ENCODE data around the gene PPP1R9B.

The PPP1R9B gene

GRCh38 chr17:50096092-50096491 is 54.4 kb downstream of the PPP1R9B start:
- no peaks in the 10 kb centered on the region for H3K27me3 ChIP-seq (ENCODE audit: control insufficient read depth in 5 of 5, insufficient read depth in 4 of 5, low read length in 5 of 5)
- no peaks in the 10 kb centered on the region for H3K9me3 ChIP-seq (ENCODE audit: control insufficient read depth in 5 of 5, low read length in 5 of 5)
- H3K4me3 ChIP-seq (ENCODE audit: low read depth in 1 of 5, low read length in 5 of 5), result peak overlapping the region; percentile 83 to 96 (median 87)
- peaks cover 15 to 61% (median 60%) of the 10 kb centered on the region in 5 donors for H3K4me1 ChIP-seq (ENCODE audit: control insufficient read depth in 5 of 5, insufficient read depth in 5 of 5, low read length in 5 of 5)
- H3K36me3 ChIP-seq (ENCODE audit: control insufficient read depth in 5 of 5, insufficient read depth in 5 of 5, low read length in 5 of 5), result peaks cover 0 to 39% (median 35%) of the 10 kb centered on the region in 5 donors
- H3K27ac ChIP-seq (ENCODE audit: low read depth, low read length), result peak overlapping the region; percentile 89
- H3K9ac ChIP-seq (ENCODE audit: low read length in 5 of 5), result peak overlapping the region; percentile 87 to 90 (median 88)

- H3K4me3 ChIP-seq (ENCODE audit: low read depth in 1 of 5, low read length in 5 of 5), result peak overlapping the region; percentile 83 to 96 (median 87)
- peak overlapping the region; percentile 89 for H3K27ac ChIP-seq (ENCODE audit: low read depth, low read length)
- H3K9ac ChIP-seq (ENCODE audit: low read length in 5 of 5), result peak overlapping the region; percentile 87 to 90 (median 88)
- no peaks in the 10 kb centered on the region for H3K27me3 ChIP-seq (ENCODE audit: control insufficient read depth in 5 of 5, insufficient read depth in 4 of 5, low read length in 5 of 5)
- no peaks in the 10 kb centered on the region for H3K9me3 ChIP-seq (ENCODE audit: control insufficient read depth in 5 of 5, low read length in 5 of 5)
- H3K4me1 ChIP-seq (ENCODE audit: control insufficient read depth in 5 of 5, insufficient read depth in 5 of 5, low read length in 5 of 5), result peaks cover 13 to 57% (median 55%) of the 10 kb centered on the region in 5 donors
- peaks cover 0 to 35% (median 31%) of the 10 kb centered on the region in 5 donors for H3K36me3 ChIP-seq (ENCODE audit: control insufficient read depth in 5 of 5, insufficient read depth in 5 of 5, low read length in 5 of 5)
Measured at GRCh38 chr17:50095626-50096037, 54.8 kb downstream of the PPP1R9B start.

- Histone ChIP-seq H3K27ac (ENCODE audit: low read depth, low read length) (peak within 1 kb of the TSS; percentile 89), H3K27me3 (ENCODE audit: control insufficient read depth in 5 of 5, insufficient read depth in 4 of 5, low read length in 5 of 5) (peaks cover 0 to 3% (median 0%) of the 10 kb centered on the region in 5 donors), H3K4me3 (ENCODE audit: low read depth in 1 of 5, low read length in 5 of 5) (peak within 1 kb of the TSS; percentile 83 to 96 (median 87)), H3K4me1 (ENCODE audit: control insufficient read depth in 5 of 5, insufficient read depth in 5 of 5, low read length in 5 of 5) (peaks cover 11 to 50% (median 48%) of the 10 kb centered on the region in 5 donors), H3K9me3 (ENCODE audit: control insufficient read depth in 5 of 5, low read length in 5 of 5) (no peaks in the 10 kb centered on the region), H3K9ac (ENCODE audit: low read length in 5 of 5) (peak within 1 kb of the TSS; percentile 87 to 90 (median 88)), H3K36me3 (ENCODE audit: control insufficient read depth in 5 of 5, insufficient read depth in 5 of 5, low read length in 5 of 5) (peaks cover 0 to 30% (median 27%) of the 10 kb centered on the region in 5 donors)
Measured at GRCh38 chr17:50094753-50095619, 55.5 kb downstream of the PPP1R9B start, which contains the start of gene PDK2. PDK2 (plus strand) TSS chr17:50095351; CDS start chr17:50095436, 85 bp downstream.

GRCh38 chr17:50094243-50094752 is 56.2 kb downstream of the PPP1R9B start:
- Histone ChIP-seq H3K9me3 (ENCODE audit: control insufficient read depth in 5 of 5, low read length in 5 of 5) (no peaks in the 10 kb centered on the region), H3K4me3 (ENCODE audit: low read depth in 1 of 5, low read length in 5 of 5) (peak overlapping the region; percentile 83 to 91 (median 87)), H3K36me3 (ENCODE audit: control insufficient read depth in 5 of 5, insufficient read depth in 5 of 5, low read length in 5 of 5) (peaks cover 0 to 31% (median 23%) of the 10 kb centered on the region in 5 donors), H3K27me3 (ENCODE audit: control insufficient read depth in 5 of 5, insufficient read depth in 4 of 5, low read length in 5 of 5) (peaks cover 0 to 5% (median 0%) of the 10 kb centered on the region in 5 donors), H3K4me1 (ENCODE audit: control insufficient read depth in 5 of 5, insufficient read depth in 5 of 5, low read length in 5 of 5) (peaks cover 9 to 45% (median 45%) of the 10 kb centered on the region in 5 donors), H3K27ac (ENCODE audit: low read depth, low read length) (peak overlapping the region; percentile 89), H3K9ac (ENCODE audit: low read length in 5 of 5) (peak overlapping the region in 4 of 5 donors; percentile 63 to 73 (median 66))

- peaks cover 0 to 8% (median 0%) of the 10 kb centered on the region in 5 donors for H3K27me3 ChIP-seq (ENCODE audit: control insufficient read depth in 5 of 5, insufficient read depth in 4 of 5, low read length in 5 of 5)
- peak overlapping the region in 1 of 5 donors; percentile 64 for H3K9ac ChIP-seq (ENCODE audit: low read length in 5 of 5)
- no peaks in the 10 kb centered on the region for H3K9me3 ChIP-seq (ENCODE audit: control insufficient read depth in 5 of 5, low read length in 5 of 5)
- H3K4me3 ChIP-seq (ENCODE audit: low read depth in 1 of 5, low read length in 5 of 5), result no peak overlapping the region
- H3K4me1 ChIP-seq (ENCODE audit: control insufficient read depth in 5 of 5, insufficient read depth in 5 of 5, low read length in 5 of 5), result peaks cover 9 to 40% (median 40%) of the 10 kb centered on the region in 5 donors
- H3K27ac ChIP-seq (ENCODE audit: low read depth, low read length), result no peak overlapping the region
- peaks cover 0 to 31% (median 20%) of the 10 kb centered on the region in 5 donors for H3K36me3 ChIP-seq (ENCODE audit: control insufficient read depth in 5 of 5, insufficient read depth in 5 of 5, low read length in 5 of 5)
Measured at GRCh38 chr17:50093807-50094206, 56.7 kb downstream of the PPP1R9B start.

GRCh38 chr17:50093246-50093645 is 57.2 kb downstream of the PPP1R9B start:
- no peaks in the 10 kb centered on the region for H3K9me3 ChIP-seq (ENCODE audit: control insufficient read depth in 5 of 5, low read length in 5 of 5)
- H3K9ac ChIP-seq (ENCODE audit: low read length in 5 of 5), result peak overlapping the region in 1 of 5 donors; percentile 2
- H3K4me3 ChIP-seq (ENCODE audit: low read depth in 1 of 5, low read length in 5 of 5), result no peak overlapping the region
- peaks cover 0 to 8% (median 0%) of the 10 kb centered on the region in 5 donors for H3K27me3 ChIP-seq (ENCODE audit: control insufficient read depth in 5 of 5, insufficient read depth in 4 of 5, low read length in 5 of 5)
- H3K36me3 ChIP-seq (ENCODE audit: control insufficient read depth in 5 of 5, insufficient read depth in 5 of 5, low read length in 5 of 5), result peaks cover 0 to 27% (median 14%) of the 10 kb centered on the region in 5 donors
- peaks cover 5 to 35% (median 34%) of the 10 kb centered on the region in 5 donors for H3K4me1 ChIP-seq (ENCODE audit: control insufficient read depth in 5 of 5, insufficient read depth in 5 of 5, low read length in 5 of 5)
- H3K27ac ChIP-seq (ENCODE audit: low read depth, low read length), result no peak overlapping the region

- H3K36me3 ChIP-seq (ENCODE audit: control insufficient read depth in 5 of 5, insufficient read depth in 5 of 5, low read length in 5 of 5), result peaks cover 0 to 14% (median 2%) of the 10 kb centered on the region in 5 donors
- H3K4me1 ChIP-seq (ENCODE audit: control insufficient read depth in 5 of 5, insufficient read depth in 5 of 5, low read length in 5 of 5), result peaks cover 2 to 24% (median 21%) of the 10 kb centered on the region in 5 donors
- H3K27me3 ChIP-seq (ENCODE audit: control insufficient read depth in 5 of 5, insufficient read depth in 4 of 5, low read length in 5 of 5), result peaks cover 0 to 10% (median 0%) of the 10 kb centered on the region in 5 donors
- no peak overlapping the region for H3K27ac ChIP-seq (ENCODE audit: low read depth, low read length)
- no peak overlapping the region for H3K9ac ChIP-seq (ENCODE audit: low read length in 5 of 5)
- H3K9me3 ChIP-seq (ENCODE audit: control insufficient read depth in 5 of 5, low read length in 5 of 5), result no peaks in the 10 kb centered on the region
- no peak overlapping the region for H3K4me3 ChIP-seq (ENCODE audit: low read depth in 1 of 5, low read length in 5 of 5)
Measured at GRCh38 chr17:50091918-50092285, 58.6 kb downstream of the PPP1R9B start.

- Histone ChIP-seq H3K4me1 (ENCODE audit: control insufficient read depth in 5 of 5, insufficient read depth in 5 of 5, low read length in 5 of 5) (peaks cover 0 to 17% (median 14%) of the 10 kb centered on the region in 5 donors), H3K4me3 (ENCODE audit: low read depth in 1 of 5, low read length in 5 of 5) (no peak overlapping the region), H3K9me3 (ENCODE audit: control insufficient read depth in 5 of 5, low read length in 5 of 5) (no peaks in the 10 kb centered on the region), H3K27ac (ENCODE audit: low read depth, low read length) (no peak overlapping the region), H3K27me3 (ENCODE audit: control insufficient read depth in 5 of 5, insufficient read depth in 4 of 5, low read length in 5 of 5) (peaks cover 0 to 10% (median 0%) of the 10 kb centered on the region in 5 donors), H3K36me3 (ENCODE audit: control insufficient read depth in 5 of 5, insufficient read depth in 5 of 5, low read length in 5 of 5) (peaks cover 0 to 13% (median 2%) of the 10 kb centered on the region in 5 donors), H3K9ac (ENCODE audit: low read length in 5 of 5) (no peak overlapping the region)
Measured at GRCh38 chr17:50090971-50091917, 59.2 kb downstream of the PPP1R9B start.

- Histone ChIP-seq H3K9ac (ENCODE audit: low read length in 5 of 5) (no peak overlapping the region), H3K4me1 (ENCODE audit: control insufficient read depth in 5 of 5, insufficient read depth in 5 of 5, low read length in 5 of 5) (peaks cover 0 to 10% (median 7%) of the 10 kb centered on the region in 5 donors), H3K9me3 (ENCODE audit: control insufficient read depth in 5 of 5, low read length in 5 of 5) (no peaks in the 10 kb centered on the region), H3K36me3 (ENCODE audit: control insufficient read depth in 5 of 5, insufficient read depth in 5 of 5, low read length in 5 of 5) (peaks cover 0 to 13% (median 2%) of the 10 kb centered on the region in 5 donors), H3K4me3 (ENCODE audit: low read depth in 1 of 5, low read length in 5 of 5) (no peak overlapping the region), H3K27me3 (ENCODE audit: control insufficient read depth in 5 of 5, insufficient read depth in 4 of 5, low read length in 5 of 5) (peaks cover 0 to 10% (median 0%) of the 10 kb centered on the region in 5 donors), H3K27ac (ENCODE audit: low read depth, low read length) (no peak overlapping the region)
Measured at GRCh38 chr17:50090071-50090470, 60.4 kb downstream of the PPP1R9B start.

Measured in subcutaneous abdominal adipose tissue (tissue), 5 donors.